ENCODE data around the gene CREB3L1. TPM values are rescaled to one million over a fixed set of nuclear protein-coding genes. Genes with fewer than 3 reads are reported as not detected.

CREB3L1 gene
- total and polyA plus RNA-seq, 5 donors from 2014 or later: not detected

DNA sequence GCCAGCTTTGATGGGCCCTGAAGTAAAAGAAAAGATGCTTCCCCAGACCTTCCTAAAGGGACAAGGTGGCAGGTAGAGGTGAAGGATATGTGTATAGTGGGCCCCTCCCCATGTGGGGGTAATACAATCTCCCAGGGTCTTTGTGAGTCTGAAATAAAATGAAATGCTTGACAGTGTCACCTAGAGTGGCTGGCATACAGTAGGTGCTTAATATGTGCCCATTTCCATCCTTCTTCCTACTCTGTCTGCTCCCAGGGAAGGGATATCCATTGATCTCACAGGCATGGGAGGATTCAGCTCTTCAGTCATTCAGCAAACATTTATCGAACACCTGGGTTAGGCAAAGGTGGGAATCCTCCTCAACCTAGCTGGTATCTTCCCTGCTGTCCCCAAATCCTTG is 6.1 kb upstream of the CREB3L1 start:
- no peak for ATAC-seq (ENCODE audit: low read depth in 2 of 2)

DNA sequence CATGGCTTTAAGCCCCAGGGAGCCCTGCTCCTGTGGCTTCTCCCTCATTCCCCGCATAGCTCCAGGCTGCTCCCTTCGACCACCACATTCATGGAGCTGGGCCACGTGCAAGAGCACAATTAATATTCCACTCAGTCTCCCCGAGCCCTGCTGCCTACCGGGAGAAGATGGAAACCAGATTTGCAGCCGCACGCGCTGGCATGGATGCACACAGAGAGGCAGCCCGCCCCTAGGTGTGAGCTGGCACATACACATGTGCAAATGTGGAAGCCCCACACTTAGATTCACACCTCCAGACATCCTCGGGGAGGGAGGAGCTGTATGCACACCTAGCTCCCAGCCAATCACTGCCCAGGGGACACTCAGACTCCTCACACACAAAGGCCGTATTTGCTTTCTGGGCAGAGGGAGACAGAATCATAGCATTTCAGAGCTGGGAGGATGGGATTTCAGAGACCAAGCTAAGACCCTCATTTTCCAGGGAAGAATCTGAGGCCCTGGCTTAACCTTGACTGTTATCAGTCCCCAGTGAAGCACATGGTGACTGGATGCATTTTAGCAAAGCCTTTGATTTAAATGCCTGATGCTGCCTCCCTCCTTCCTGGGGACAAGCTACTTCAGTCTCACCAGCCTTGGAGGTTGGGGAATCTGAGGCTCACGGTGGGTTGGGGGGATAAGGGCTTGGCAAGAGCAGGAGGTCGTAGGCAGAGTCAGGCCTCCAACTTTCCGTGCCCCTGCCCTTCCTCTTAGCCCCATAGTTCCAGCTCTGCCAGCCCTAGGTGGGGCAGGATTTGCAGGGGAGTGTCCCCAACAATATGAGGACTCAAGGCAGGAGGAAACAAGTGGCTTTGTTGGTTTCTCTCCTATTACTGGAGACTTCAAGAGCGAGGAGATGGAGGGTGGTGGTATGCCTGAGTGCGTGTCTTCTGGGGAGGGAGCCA is 5.3 kb upstream of the CREB3L1 start:
- Mint-ChIP-seq H3K4me3 (no peak overlapping the region), H3K27ac (peak overlapping the region in 1 of 3 donors; percentile 59), H3K9me3 (peaks cover 0 to 2% (median 0%) of the 10 kb centered on the region in 7 donors), H3K36me3 (no peaks in the 10 kb centered on the region), H3K27me3 (peaks cover 44% of the 10 kb centered on the region), H3K4me1 (peaks cover 0 to 6% (median under 1%) of the 10 kb centered on the region in 4 donors)
- Histone ChIP-seq H3K4me3 (ENCODE audit: low read depth, low read length) (no peak overlapping the region), H3K27me3 (ENCODE audit: control insufficient read depth, insufficient read depth, low read length) (peaks cover 10% of the 10 kb centered on the region), H3K9me3 (ENCODE audit: control insufficient read depth in 2 of 2, low read length in 2 of 2) (no peaks in the 10 kb centered on the region), H3K27ac (ENCODE audit: insufficient read depth, low read length, poor library complexity, severe bottlenecking) (no peak overlapping the region), H3K4me1 (ENCODE audit: control insufficient read depth, insufficient read depth, low read length, poor library complexity, severe bottlenecking) (no peaks in the 10 kb centered on the region), H3K36me3 (ENCODE audit: control insufficient read depth, insufficient read depth, low read length) (no peaks in the 10 kb centered on the region)
- ATAC-seq (ENCODE audit: low read depth in 2 of 2) (no peak), DNase-seq (no peak)

More for the DNA sequence above, 6.1 kb upstream of the CREB3L1 start:
- Mint-ChIP-seq H3K27me3 (peaks cover 36% of the 10 kb centered on the region), H3K4me3 (no peak overlapping the region), H3K36me3 (no peaks in the 10 kb centered on the region), H3K9me3 (peaks cover 0 to 2% (median 0%) of the 10 kb centered on the region in 7 donors), H3K4me1 (peaks cover 0 to 4% (median 0%) of the 10 kb centered on the region in 4 donors), H3K27ac (no peak overlapping the region)
- DNase-seq: no peak
- H3K36me3 ChIP-seq (ENCODE audit: control insufficient read depth, insufficient read depth, low read length): no peaks in the 10 kb centered on the region
- H3K9me3 ChIP-seq (ENCODE audit: control insufficient read depth in 2 of 2, low read length in 2 of 2): no peaks in the 10 kb centered on the region
- H3K4me3 ChIP-seq (ENCODE audit: low read depth, low read length): no peak overlapping the region
- peaks cover 6% of the 10 kb centered on the region for H3K27me3 ChIP-seq (ENCODE audit: control insufficient read depth, insufficient read depth, low read length)
- no peaks in the 10 kb centered on the region for H3K4me1 ChIP-seq (ENCODE audit: control insufficient read depth, insufficient read depth, low read length, poor library complexity, severe bottlenecking)
- H3K27ac ChIP-seq (ENCODE audit: insufficient read depth, low read length, poor library complexity, severe bottlenecking): no peak overlapping the region

DNA sequence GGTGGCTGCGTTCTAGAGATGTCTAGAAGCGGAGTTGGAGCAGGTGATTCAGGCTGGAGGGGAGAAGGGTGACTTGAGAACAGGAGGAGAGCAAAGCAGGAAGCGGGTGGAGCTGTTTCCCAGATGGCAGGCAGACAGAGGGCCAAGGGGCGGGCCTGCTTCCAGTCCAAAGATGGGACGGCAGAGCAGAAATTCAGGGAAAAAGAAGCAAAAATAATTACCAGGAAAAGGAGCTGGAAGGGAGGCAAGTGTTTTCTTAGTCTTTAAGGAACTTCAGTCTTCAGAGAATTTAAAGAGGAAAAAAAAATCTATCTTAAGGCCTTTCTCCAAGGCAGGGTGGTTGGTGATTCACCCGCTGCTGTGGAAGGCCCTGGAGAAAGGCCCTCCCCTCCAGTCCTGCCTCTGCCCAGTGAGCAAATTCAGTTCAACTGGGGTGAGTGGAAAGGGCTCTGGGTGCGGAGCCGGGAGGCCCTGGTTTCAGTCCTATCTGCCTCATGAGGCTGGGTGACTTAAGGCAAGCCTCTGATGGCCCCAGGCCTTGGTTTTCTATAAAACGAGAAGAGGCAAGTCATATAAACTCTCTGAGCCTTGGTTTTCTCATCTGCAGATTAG is 4.5 kb upstream of the CREB3L1 start:
- Mint-ChIP-seq H3K9me3 (peaks cover 0 to 2% (median 0%) of the 10 kb centered on the region in 7 donors), H3K27ac (no peak overlapping the region), H3K27me3 (peaks cover 46% of the 10 kb centered on the region), H3K4me1 (peaks cover 0 to 10% (median 4%) of the 10 kb centered on the region in 4 donors), H3K36me3 (no peaks in the 10 kb centered on the region), H3K4me3 (no peak overlapping the region)
- Histone ChIP-seq H3K36me3 (ENCODE audit: control insufficient read depth, insufficient read depth, low read length) (no peaks in the 10 kb centered on the region), H3K9me3 (ENCODE audit: control insufficient read depth in 2 of 2, low read length in 2 of 2) (no peaks in the 10 kb centered on the region), H3K4me3 (ENCODE audit: low read depth, low read length) (no peak overlapping the region), H3K27me3 (ENCODE audit: control insufficient read depth, insufficient read depth, low read length) (peaks cover 14% of the 10 kb centered on the region), H3K4me1 (ENCODE audit: control insufficient read depth, insufficient read depth, low read length, poor library complexity, severe bottlenecking) (peaks cover 4% of the 10 kb centered on the region), H3K27ac (ENCODE audit: insufficient read depth, low read length, poor library complexity, severe bottlenecking) (no peak overlapping the region)
- no peak for ATAC-seq (ENCODE audit: low read depth in 2 of 2)
- no peak for DNase-seq

DNA sequence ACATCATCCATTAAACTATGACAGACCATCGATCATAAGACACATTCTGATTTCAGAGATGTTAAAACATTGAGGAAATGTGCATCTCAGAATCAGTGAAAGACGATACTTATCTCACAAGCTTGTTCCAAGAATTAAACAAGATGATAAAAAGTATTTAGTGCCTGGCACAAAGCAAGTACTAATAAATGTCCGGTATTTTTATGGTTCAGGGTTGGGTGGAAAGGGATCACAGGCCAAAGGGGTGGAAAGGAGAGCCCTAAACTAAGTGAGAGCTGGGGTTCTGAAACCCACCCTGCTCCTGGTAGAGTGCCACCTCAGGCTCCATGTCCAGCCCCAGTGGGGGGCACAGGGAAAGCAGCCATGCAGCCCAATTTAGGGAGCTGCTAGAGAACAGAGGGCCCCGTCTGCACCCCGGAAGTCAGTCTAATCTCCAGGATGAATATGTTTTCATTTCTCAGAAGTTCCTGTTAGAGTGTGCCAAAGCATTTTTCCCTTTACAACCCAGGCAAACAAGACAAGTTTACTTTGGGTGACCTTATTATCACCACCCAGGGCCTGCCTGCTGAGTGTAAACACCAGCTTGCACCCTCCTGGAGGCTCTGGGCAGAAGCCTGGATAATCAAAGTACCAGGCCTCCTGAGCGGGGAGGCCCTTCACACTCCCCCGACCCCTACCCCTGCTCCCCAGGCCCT is 3.8 kb upstream of the CREB3L1 start:
- Mint-ChIP-seq H3K27me3 (peaks cover 43% of the 10 kb centered on the region), H3K4me3 (no peak overlapping the region), H3K27ac (no peak overlapping the region), H3K9me3 (peaks cover 0 to 2% (median 0%) of the 10 kb centered on the region in 7 donors), H3K4me1 (peaks cover 0 to 10% (median 4%) of the 10 kb centered on the region in 4 donors), H3K36me3 (no peaks in the 10 kb centered on the region)
- no peaks in the 10 kb centered on the region for H3K36me3 ChIP-seq (ENCODE audit: control insufficient read depth, insufficient read depth, low read length)
- no peaks in the 10 kb centered on the region for H3K9me3 ChIP-seq (ENCODE audit: control insufficient read depth in 2 of 2, low read length in 2 of 2)
- H3K27ac ChIP-seq (ENCODE audit: insufficient read depth, low read length, poor library complexity, severe bottlenecking): no peak overlapping the region
- no peak overlapping the region for H3K4me3 ChIP-seq (ENCODE audit: low read depth, low read length)
- ATAC-seq (ENCODE audit: low read depth in 2 of 2): no peak
- H3K4me1 ChIP-seq (ENCODE audit: control insufficient read depth, insufficient read depth, low read length, poor library complexity, severe bottlenecking): peaks cover 8% of the 10 kb centered on the region
- DNase-seq: no peak
- H3K27me3 ChIP-seq (ENCODE audit: control insufficient read depth, insufficient read depth, low read length): peaks cover 15% of the 10 kb centered on the region

DNA sequence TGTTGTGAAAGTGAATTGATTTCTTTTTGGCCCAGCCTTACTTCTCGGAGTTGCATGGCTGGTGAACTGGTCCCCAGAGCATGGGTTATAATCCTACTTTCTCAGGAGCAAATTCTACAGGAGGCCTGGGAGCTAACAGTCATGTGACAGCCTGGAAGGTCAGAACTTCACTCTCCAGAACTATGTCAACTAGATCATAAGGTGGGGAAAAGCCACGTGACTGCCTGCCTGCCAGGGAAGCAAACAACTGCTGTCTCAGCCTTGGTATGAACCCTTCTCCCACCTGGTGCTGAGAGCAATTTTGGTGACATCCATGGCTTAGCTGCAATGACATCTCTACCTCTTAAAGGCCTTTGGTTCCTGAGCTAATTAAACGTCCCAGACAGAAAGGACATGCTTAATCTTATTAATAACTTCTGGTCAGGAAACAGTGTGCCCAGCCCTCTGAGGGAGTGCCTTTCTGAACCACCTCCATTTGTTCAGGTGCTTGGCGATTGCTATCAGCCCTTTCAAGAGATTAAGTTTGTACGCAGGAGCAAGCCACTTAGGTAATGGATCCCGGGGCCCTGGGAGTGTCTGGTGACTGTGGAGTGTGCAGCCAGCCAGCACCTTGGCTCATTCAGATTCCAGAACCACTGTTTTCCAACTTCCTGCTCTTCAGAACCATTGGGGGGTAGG is 1.4 kb upstream of the CREB3L1 start:
- Mint-ChIP-seq H3K27me3 (peaks cover 42% of the 10 kb centered on the region), H3K9me3 (peaks cover 0 to 5% (median 0%) of the 10 kb centered on the region in 7 donors)

DNA sequence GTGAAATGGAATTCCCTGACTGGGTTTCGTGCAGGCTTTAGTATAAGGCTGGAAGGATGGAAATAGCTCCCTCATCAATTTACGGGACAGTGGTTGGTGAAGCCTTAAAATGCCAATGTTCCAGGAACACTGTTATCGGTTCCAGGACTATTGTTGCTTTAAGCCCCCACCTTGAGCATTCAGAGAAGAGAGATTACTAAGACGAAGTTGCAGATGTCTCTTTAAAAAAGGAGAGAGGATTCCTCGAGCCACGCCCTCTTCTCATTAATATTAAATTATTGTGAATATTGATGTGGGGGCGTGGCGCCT is 195 bp upstream of the CREB3L1 start:
- Mint-ChIP-seq H3K27me3 (peaks cover 51% of the 10 kb centered on the region), H3K4me1 (peaks cover 0 to 15% (median 6%) of the 10 kb centered on the region in 4 donors)
- no peak overlapping the region for H3K4me3 ChIP-seq (ENCODE audit: low read depth, low read length)

More for the DNA sequence above, 1.4 kb upstream of the CREB3L1 start:
- Histone ChIP-seq H3K4me3 (ENCODE audit: low read depth, low read length) (no peak overlapping the region), H3K9me3 (ENCODE audit: control insufficient read depth in 2 of 2, low read length in 2 of 2) (no peaks in the 10 kb centered on the region), H3K4me1 (ENCODE audit: control insufficient read depth, insufficient read depth, low read length, poor library complexity, severe bottlenecking) (peaks cover 8% of the 10 kb centered on the region), H3K27ac (ENCODE audit: insufficient read depth, low read length, poor library complexity, severe bottlenecking) (no peak overlapping the region), H3K27me3 (ENCODE audit: control insufficient read depth, insufficient read depth, low read length) (peaks cover 19% of the 10 kb centered on the region), H3K36me3 (ENCODE audit: control insufficient read depth, insufficient read depth, low read length) (no peaks in the 10 kb centered on the region)
- H3K36me3 Mint-ChIP-seq: no peaks in the 10 kb centered on the region
- no peak for DNase-seq
- H3K4me1 Mint-ChIP-seq: peaks cover 0 to 14% (median 5%) of the 10 kb centered on the region in 4 donors
- no peak overlapping the region for H3K27ac Mint-ChIP-seq
- no peak for ATAC-seq (ENCODE audit: low read depth in 2 of 2)
- no peak overlapping the region for H3K4me3 Mint-ChIP-seq

DNA sequence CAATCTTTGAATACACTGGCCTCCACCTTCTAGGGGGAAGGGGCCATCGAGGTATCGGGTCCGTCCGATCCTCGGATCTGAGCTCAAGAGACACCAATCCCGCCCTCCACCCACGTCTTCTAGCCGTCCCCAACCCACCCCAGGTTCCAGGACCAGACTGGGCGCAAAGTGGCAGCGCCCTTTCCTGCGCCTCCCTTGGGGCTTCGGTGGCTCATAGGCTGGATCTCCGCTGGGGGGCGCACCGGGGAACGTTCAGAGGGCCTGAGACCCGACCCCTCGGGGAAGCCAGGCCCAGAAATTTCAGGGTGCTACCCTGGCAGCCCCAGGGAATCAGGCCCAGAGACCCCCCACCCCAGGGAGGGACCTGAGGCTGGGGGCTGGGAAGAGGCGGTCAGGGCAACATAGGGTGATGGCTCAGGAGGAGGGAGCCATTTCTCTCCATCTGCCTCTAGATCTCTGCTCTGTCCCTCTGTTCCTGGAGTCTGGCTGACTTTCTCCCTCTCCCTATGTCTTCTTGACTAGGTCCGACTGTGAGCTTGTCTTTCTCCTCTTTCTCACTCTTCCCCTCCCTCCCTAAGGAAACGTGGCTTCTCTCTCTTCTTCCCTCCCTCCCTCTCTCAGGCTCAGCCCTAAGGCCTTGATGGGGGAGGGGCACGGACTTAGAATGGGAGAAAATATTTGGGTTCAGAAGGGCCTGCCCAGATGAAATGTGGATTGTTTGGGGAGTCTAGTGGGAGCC is 1.1 kb downstream of the CREB3L1 start:
- H3K4me3 ChIP-seq (ENCODE audit: low read depth, low read length): no peak overlapping the region
- peaks cover 56% of the 10 kb centered on the region for H3K27me3 Mint-ChIP-seq

More for the DNA sequence above, 195 bp upstream of the CREB3L1 start:
- peaks cover 0 to 3% (median 0%) of the 10 kb centered on the region in 7 donors for H3K9me3 Mint-ChIP-seq
- DNase-seq: no peak
- H3K36me3 Mint-ChIP-seq: no peaks in the 10 kb centered on the region
- no peak for ATAC-seq (ENCODE audit: low read depth in 2 of 2)
- H3K4me3 Mint-ChIP-seq: peak overlapping the region in 3 of 4 donors; percentile 57 to 66 (median 65)
- no peaks in the 10 kb centered on the region for H3K9me3 ChIP-seq (ENCODE audit: control insufficient read depth in 2 of 2, low read length in 2 of 2)
- peaks cover 8% of the 10 kb centered on the region for H3K4me1 ChIP-seq (ENCODE audit: control insufficient read depth, insufficient read depth, low read length, poor library complexity, severe bottlenecking)
- no peaks in the 10 kb centered on the region for H3K36me3 ChIP-seq (ENCODE audit: control insufficient read depth, insufficient read depth, low read length)
- no peak overlapping the region for H3K27ac ChIP-seq (ENCODE audit: insufficient read depth, low read length, poor library complexity, severe bottlenecking)
- no peak overlapping the region for H3K27ac Mint-ChIP-seq
- H3K27me3 ChIP-seq (ENCODE audit: control insufficient read depth, insufficient read depth, low read length): peaks cover 19% of the 10 kb centered on the region

More for the DNA sequence above, 1.1 kb downstream of the CREB3L1 start:
- peaks cover 19% of the 10 kb centered on the region for H3K27me3 ChIP-seq (ENCODE audit: control insufficient read depth, insufficient read depth, low read length)
- no peaks in the 10 kb centered on the region for H3K36me3 Mint-ChIP-seq
- no peak for DNase-seq
- H3K4me3 Mint-ChIP-seq: no peak overlapping the region
- ATAC-seq (ENCODE audit: low read depth in 2 of 2): no peak
- H3K27ac ChIP-seq (ENCODE audit: insufficient read depth, low read length, poor library complexity, severe bottlenecking): no peak overlapping the region
- H3K4me1 ChIP-seq (ENCODE audit: control insufficient read depth, insufficient read depth, low read length, poor library complexity, severe bottlenecking): peaks cover 8% of the 10 kb centered on the region
- H3K9me3 Mint-ChIP-seq: peaks cover 0 to 3% (median 0%) of the 10 kb centered on the region in 7 donors
- H3K36me3 ChIP-seq (ENCODE audit: control insufficient read depth, insufficient read depth, low read length): no peaks in the 10 kb centered on the region
- peaks cover 0 to 11% (median 6%) of the 10 kb centered on the region in 4 donors for H3K4me1 Mint-ChIP-seq
- H3K27ac Mint-ChIP-seq: no peak overlapping the region
- no peaks in the 10 kb centered on the region for H3K9me3 ChIP-seq (ENCODE audit: control insufficient read depth in 2 of 2, low read length in 2 of 2)
